ENCODE data around the gene GYPB. TPM values are rescaled to one million over a fixed set of nuclear protein-coding genes. Genes with fewer than 3 reads are reported as not detected.

The GYPB gene
- total and polyA plus RNA-seq, 9 of the 15 experiments (the other 6 are each of a cell fraction or from before 2014, with no cell fraction given): 16.9 to 205 (median 65.8) TPM

DNA sequence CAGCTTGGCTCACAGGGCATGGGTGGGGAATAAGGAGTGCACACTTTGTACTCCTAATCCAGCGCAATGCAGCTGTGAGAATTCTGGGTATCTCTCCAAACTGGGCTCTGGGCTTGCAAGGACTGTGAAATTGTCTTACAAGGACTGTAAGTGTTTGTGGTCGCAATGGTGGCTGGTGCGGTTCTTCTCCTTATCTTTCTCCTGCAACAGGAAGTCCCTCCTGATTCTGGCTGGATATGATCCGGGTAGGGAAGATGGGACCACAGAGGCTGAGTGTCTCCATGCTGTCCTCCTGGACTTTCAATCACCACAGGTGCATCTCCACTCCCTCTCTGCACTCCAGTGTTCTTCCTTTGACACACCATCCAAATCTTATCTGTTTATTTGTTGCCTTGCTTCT, 58.1 kb downstream of the GYPB start (continued):
- TF ChIP-seq NR3C1 (CRISPR knock-in tag; IDR thresholded peaks at IDR 0.05) (no peak), ZKSCAN1 (IDR thresholded peaks at IDR 0.05; ENCODE audit: low read depth, low read length) (no peak), NR2C2 (CRISPR knock-in tag; IDR thresholded peaks at IDR 0.05) (no peak), NR2C2 (tag; IDR thresholded peaks at IDR 0.05) (no peak), DDX20 (tag; IDR thresholded peaks at IDR 0.05; ENCODE audit: low read depth) (no peak), EP300 (IDR thresholded peaks at IDR 0.05; ENCODE audit: low read length) (peak; percentile 56), ZNF778 (CRISPR knock-in tag; IDR thresholded peaks at IDR 0.05) (no peak), BCOR (IDR thresholded peaks at IDR 0.05) (no peak), KDM1A (IDR thresholded peaks at IDR 0.05) (peak; percentile 27 to 39; a peak in 2 of 4 replicates), ZFP36 (IDR thresholded peaks at IDR 0.05; ENCODE audit: low read depth, low read length, partially characterized antibody) (peak; percentile 73), CREM (IDR thresholded peaks at IDR 0.05; ENCODE audit: low read depth) (no peak), TRIM24 (IDR thresholded peaks at IDR 0.05) (peak in 1 of 2 experiments; percentile 55; a peak in 2 of 4 replicates), CBFA2T3 (IDR thresholded peaks at IDR 0.05) (peak; percentile 60), ESRRA (IDR thresholded peaks at IDR 0.05; ENCODE audit: borderline replicate concordance, low read depth) (peak; percentile 72; the same call in 1 of the 2 replicates), TRIM28 (IDR thresholded peaks at IDR 0.05) (no peak), JUND (IDR thresholded peaks at IDR 0.05; ENCODE audit: borderline replicate concordance, low read depth, low read length) (peak; percentile 22; the same call in 1 of the 2 replicates), JUND (tag; IDR thresholded peaks at IDR 0.05; ENCODE audit: borderline replicate concordance, low read depth, low read length) (no peak), HCFC1 (IDR thresholded peaks at IDR 0.05; ENCODE audit: low read depth, low read length) (no peak)
- TF ChIP-seq, protein P1, sequence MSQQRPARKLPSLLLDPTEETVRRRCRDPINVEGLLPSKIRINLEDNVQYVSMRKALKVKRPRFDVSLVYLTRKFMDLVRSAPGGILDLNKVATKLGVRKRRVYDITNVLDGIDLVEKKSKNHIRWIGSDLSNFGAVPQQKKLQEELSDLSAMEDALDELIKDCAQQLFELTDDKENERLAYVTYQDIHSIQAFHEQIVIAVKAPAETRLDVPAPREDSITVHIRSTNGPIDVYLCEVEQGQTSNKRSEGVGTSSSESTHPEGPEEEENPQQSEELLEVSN (IDR thresholded peaks at IDR 0.05; ENCODE audit: borderline replicate concordance in 1 of 2, extremely low read depth in 1 of 2, insufficient read depth in 1 of 2, insufficient read length in 1 of 2, low read depth in 1 of 2, low read length in 1 of 2, poor library complexity in 1 of 2, severe bottlenecking in 1 of 2): no peak
- TF ChIP-seq, protein P2, sequence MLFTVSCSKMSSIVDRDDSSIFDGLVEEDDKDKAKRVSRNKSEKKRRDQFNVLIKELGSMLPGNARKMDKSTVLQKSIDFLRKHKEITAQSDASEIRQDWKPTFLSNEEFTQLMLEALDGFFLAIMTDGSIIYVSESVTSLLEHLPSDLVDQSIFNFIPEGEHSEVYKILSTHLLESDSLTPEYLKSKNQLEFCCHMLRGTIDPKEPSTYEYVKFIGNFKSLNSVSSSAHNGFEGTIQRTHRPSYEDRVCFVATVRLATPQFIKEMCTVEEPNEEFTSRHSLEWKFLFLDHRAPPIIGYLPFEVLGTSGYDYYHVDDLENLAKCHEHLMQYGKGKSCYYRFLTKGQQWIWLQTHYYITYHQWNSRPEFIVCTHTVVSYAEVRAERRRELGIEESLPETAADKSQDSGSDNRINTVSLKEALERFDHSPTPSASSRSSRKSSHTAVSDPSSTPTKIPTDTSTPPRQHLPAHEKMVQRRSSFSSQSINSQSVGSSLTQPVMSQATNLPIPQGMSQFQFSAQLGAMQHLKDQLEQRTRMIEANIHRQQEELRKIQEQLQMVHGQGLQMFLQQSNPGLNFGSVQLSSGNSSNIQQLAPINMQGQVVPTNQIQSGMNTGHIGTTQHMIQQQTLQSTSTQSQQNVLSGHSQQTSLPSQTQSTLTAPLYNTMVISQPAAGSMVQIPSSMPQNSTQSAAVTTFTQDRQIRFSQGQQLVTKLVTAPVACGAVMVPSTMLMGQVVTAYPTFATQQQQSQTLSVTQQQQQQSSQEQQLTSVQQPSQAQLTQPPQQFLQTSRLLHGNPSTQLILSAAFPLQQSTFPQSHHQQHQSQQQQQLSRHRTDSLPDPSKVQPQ (CRISPR knock-in tag; IDR thresholded peaks at IDR 0.05; ENCODE audit: borderline replicate concordance): no peak
- TF ChIP-seq, protein P3, sequence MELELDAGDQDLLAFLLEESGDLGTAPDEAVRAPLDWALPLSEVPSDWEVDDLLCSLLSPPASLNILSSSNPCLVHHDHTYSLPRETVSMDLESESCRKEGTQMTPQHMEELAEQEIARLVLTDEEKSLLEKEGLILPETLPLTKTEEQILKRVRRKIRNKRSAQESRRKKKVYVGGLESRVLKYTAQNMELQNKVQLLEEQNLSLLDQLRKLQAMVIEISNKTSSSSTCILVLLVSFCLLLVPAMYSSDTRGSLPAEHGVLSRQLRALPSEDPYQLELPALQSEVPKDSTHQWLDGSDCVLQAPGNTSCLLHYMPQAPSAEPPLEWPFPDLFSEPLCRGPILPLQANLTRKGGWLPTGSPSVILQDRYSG (tag; conservative IDR thresholded peaks at IDR 0.05; ENCODE audit: low read depth): no peak
- TF ChIP-seq, protein P4, sequence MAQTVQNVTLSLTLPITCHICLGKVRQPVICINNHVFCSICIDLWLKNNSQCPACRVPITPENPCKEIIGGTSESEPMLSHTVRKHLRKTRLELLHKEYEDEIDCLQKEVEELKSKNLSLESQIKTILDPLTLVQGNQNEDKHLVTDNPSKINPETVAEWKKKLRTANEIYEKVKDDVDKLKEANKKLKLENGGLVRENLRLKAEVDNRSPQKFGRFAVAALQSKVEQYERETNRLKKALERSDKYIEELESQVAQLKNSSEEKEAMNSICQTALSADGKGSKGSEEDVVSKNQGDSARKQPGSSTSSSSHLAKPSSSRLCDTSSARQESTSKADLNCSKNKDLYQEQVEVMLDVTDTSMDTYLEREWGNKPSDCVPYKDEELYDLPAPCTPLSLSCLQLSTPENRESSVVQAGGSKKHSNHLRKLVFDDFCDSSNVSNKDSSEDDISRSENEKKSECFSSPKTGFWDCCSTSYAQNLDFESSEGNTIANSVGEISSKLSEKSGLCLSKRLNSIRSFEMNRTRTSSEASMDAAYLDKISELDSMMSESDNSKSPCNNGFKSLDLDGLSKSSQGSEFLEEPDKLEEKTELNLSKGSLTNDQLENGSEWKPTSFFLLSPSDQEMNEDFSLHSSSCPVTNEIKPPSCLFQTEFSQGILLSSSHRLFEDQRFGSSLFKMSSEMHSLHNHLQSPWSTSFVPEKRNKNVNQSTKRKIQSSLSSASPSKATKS (CRISPR knock-in tag; IDR thresholded peaks at IDR 0.05): no peak
- TF ChIP-seq, protein P5, sequence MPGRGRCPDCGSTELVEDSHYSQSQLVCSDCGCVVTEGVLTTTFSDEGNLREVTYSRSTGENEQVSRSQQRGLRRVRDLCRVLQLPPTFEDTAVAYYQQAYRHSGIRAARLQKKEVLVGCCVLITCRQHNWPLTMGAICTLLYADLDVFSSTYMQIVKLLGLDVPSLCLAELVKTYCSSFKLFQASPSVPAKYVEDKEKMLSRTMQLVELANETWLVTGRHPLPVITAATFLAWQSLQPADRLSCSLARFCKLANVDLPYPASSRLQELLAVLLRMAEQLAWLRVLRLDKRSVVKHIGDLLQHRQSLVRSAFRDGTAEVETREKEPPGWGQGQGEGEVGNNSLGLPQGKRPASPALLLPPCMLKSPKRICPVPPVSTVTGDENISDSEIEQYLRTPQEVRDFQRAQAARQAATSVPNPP (IDR thresholded peaks at IDR 0.05; ENCODE audit: borderline replicate concordance, insufficient read depth, insufficient read length): no peak
